GM21619 (cell line): Measurements from ENCODE around the gene GLYAT.
"Not testable (repeated sequence)": the region's sequence is repeated elsewhere in the genome, so short reads cannot be mapped to it uniquely, and the experiment has no call there.

ENCODE experiments used
- ATAC-seq: cut with Tn5 transposase; IDR thresholded peaks from one replicate; pipeline ENCODE4 v1.9.1; 2021; ENCODE audit not compliant: unreplicated experiment

GLYAT gene

DNA sequence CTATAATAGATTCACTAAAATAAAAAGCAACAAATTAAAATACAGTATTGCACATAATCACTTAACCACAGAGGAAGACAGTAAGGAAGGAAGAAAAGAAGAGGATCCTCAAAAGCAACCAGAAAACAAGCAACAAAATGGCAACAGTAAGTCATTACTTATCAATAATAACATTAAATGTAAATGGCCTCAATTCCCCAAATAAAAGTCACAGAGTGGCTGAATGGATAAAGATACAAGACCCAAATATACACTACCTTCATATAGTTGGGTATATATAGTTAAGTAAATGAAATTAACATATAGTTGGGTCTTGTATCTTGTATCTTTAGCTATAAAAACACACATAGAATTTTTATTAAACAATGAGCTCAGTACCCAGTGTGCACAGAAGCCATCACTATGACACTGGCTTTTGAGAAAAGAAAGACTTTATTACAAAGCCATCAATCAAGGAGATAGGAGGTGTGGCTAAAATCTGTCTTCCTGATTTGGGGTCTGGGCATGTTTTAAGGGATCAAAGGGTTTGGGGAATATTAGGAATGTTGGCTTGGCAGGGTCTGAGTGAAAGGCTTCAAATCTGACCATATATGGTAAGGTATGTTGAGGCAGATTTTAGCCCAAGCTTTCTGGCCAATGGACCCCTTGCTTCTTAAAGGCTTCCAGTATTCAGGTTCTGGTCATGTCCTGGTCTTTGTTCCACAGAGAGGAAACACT lies 13.4 kb upstream of the GLYAT start:
- no peak for ATAC-seq

DNA sequence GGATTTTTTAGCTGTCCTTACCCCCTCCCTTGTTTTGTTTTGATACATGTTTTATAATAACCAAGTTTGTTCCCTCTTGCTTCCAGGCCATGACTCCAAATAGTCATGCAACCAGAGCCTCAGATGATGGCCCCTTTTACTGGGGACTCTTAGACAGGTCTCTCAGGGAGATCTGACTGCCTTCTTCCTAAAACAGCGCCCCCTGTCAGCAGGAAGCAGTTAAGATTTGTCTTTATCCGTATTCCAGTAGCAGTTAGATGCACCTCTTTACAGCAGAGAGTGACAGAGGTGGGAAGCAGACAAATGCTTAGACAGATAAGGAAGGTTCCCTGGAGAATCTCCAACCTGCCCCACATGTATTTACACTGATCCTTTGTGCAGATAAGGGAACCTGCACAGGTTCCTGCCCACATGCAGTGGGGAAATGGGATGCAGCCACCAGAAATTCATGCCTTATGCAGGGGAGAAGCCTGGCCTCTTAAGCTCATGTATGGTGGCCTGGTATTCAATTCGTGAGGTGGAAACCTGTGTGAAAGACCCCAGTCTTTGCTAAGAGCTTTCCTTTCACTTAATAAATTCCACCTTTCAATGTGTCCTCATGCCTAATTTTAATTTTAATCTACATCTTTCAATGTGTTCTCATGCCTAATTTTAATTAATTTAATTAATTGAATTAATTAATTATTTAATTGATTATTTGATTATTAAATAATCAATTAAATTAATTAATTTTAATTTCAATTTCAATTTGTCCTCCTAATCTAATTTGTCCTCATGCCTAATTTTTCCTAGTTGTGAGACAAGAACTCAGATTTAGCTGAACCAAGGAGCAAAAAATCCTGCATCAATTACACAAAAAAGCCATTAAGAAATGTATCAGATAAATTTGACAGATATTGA lies 11.5 kb upstream of the GLYAT start:
- no peak for ATAC-seq

- ATAC-seq, result peak; percentile 69
Measured at GRCh38 chr11:58742140-58742539, 10.4 kb upstream of the GLYAT start.

- ATAC-seq, result no peak
Measured at GRCh38 chr11:58741127-58741526, 9.4 kb upstream of the GLYAT start.

GRCh38 chr11:58740447-58740846 lies 8.7 kb upstream of the GLYAT start:
- ATAC-seq, result no peak

GRCh38 chr11:58739725-58740430 lies 8.1 kb upstream of the GLYAT start:
- ATAC-seq, result no peak

- no peak for ATAC-seq
Measured at GRCh38 chr11:58734681-58735490, 3.1 kb upstream of the GLYAT start.

GRCh38 chr11:58730507-58731089 lies 1.1 kb downstream of the GLYAT start:
- no peak for ATAC-seq

DNA sequence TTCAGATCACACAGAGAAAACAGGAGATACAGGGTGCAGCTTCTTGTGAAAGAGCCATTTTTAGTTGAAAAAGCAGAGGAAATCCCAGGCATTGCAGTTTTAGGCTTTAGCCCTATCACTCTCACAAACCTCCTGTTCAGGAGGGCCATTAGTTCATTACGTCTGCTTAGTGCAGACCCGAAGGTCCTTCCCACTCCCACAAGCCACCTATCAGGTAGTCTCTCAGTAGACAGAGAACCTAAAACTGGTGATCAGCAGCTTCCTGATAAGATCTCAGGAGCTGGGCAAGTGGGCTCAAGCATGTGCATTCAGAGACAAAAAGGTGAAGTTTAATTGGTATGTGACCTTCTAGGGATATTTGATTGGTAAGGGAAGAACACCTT lies 4.3 kb downstream of the GLYAT start:
- ATAC-seq, result no peak

DNA sequence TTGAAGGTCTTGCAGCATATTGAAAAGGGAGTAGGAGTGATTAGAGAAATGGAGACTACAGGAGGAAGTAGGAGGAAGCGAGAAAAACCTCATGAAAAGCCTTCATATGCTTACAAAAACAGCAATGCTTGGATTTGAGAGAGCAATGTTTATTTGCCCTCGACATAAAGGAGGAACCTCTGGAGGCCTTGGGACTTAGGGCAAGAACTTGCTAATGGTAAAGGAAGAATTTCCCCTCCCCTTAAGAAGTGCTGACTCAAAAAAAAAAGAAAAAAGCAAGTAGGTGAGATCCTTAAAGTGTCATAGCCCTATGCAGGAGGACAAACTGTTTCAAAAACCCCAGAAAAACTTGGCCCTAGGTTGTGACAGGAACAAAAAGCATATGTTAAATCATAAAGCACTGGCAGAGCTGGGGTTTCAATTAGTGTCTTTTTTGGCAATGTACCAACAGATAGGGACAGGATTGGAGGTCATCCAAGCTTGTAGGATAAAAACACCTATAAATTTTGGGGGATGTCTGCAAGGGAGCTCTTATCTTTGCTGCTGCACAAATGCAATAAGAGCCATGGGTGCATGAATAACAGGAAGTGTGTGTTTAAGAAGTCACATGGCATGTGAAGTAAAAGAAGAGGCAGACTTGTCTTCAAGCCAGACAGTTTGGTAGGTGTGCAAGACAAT lies 4.9 kb downstream of the GLYAT start:
- ATAC-seq, result no peak

- ATAC-seq, result no peak
Measured at GRCh38 chr11:58719406-58720117, 12.2 kb downstream of the GLYAT start.

GRCh38 chr11:58712531-58712930 lies 19.2 kb downstream of the GLYAT start:
- no peak for ATAC-seq

DNA sequence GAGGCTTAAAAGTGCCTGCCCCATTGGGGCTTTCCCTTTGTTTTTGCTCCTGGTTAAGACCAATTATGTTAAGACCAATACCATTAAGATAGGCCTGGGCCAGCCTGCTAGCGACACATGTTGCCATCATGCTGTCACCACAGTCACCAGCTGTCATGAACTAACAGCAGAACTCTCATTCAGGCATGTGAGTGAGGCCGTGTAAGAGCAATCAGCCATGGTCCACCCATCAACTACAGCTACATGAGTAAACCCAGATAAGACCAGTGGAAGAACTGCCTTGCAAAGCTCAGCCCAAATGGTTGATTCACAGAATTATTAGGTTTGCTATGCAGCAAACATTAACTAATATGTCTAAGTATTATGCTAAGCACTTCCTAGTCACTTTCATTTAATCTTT lies 19.9 kb downstream of the GLYAT start:
- ATAC-seq, result no peak

DNA sequence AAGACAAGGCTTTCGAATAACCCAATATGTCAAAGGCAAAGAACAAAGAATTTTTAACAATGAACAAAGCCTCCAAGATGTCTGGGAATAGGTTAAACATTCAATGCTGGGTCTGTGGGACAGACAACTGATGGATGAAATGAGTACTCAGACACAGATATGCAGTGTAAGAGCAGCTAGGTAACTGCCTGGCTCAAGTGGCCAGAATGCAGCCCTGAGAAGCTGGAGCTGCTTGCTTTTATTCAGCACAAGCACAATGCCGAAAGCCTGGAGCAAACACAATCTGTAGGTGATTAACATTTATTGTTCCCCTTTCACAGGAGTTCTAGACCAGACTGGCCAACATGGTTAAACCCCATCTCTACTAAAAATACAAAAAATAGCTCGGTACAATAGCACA lies 24.0 kb downstream of the GLYAT start:
- no peak for ATAC-seq

DNA sequence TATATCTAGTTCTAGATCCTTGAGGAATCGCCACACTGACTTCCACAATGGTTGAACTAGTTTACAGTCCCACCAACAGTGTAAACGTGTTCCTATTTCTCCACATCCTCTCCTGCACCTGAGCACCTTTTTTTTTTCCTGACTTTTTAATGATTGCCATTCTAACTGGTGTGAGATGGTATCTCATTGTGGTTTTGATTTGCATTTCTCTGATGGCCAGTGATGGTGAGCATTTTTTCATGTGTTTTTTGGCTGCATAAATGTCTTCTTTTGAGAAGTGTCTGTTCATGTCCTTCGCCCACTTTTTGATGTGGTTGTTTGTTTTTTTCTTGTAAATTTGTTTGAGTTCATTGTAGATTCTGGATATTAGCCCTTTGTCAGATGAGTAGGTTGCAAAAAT lies 34.9 kb downstream of the GLYAT start:
- not testable (repeated sequence) for ATAC-seq

DNA sequence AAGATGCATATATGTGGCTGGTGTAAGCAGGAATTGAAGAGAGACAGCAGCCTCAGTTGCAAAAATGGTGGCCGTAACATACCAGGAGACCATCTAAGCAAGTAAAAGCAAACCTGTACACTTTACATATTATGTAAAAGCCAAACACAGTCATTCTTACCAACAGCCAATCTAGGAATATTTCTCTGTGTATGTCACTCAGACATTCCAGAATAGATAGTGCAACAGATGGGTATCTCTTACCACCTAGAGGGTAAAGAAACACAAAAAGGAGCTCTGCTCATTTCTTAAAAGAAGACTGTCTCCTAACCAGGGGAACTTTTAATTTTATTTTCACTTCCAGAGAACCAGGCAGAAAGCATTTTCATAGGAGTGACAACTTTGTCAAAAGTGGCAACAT lies 38.7 kb downstream of the GLYAT start:
- ATAC-seq, result no peak

DNA sequence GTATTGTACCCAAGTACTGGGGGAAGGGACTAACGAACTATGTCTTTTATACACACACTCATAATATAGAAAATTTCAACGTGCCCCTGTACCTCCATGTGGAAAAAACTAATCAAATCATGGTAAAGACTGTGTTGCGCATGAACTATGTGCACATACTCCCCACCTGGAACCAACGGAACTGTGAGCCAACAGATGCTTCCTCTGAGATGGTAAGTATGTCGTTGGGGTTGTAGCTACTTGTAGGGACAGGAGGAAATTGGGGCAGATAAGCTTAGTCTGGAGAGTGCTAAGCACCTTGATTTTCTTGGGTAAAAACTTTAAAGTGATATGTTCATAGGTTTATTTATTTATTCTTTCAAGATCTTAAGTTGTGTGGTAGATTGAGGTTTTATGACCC lies 40.1 kb downstream of the GLYAT start:
- ATAC-seq, result no peak

- no peak for ATAC-seq
Measured at GRCh38 chr11:58688789-58689503, 42.8 kb downstream of the GLYAT start.
